ENCODE results near the gene DGKQ.
"Not testable (repeated sequence)": the region's sequence is repeated elsewhere in the genome, so short reads cannot be mapped to it uniquely, and the experiment has no call there.

The DGKQ gene

GRCh38 chr4:925171-925570, 48.2 kb downstream of the DGKQ start:
- no peak for DNase-seq (ENCODE audit: low read depth in 2 of 2)

GRCh38 chr4:924107-925096, 49.0 kb downstream of the DGKQ start:
- no peak for DNase-seq (ENCODE audit: low read depth in 2 of 2)

DNA sequence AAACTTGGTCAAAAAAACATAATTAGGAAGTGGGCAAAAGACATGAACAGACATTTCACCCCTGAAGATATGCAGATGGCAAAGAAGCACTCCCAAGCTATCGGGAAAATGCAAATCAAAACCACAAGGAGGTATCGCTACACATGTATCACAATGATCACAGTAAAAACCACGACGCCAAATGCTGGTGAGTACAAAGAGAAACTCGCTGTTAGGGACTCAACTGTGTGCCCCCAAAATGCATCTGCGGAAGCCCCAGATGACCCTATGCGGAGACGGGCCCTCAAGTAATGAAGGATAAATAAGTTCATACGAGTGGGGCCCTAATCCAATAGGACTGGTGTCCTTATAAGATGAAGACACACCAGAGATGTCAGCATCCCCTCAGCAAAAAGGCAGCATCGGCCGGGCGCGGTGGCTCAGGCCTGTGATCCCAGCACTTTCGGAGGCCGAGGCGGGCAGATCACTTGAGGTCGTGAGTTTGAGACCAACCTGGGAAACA, 51.5 kb downstream of the DGKQ start:
- no peak for DNase-seq (ENCODE audit: low read depth in 2 of 2)

- not testable (repeated sequence) for DNase-seq (ENCODE audit: low read depth in 2 of 2)
Measured at GRCh38 chr4:919004-919680, 54.2 kb downstream of the DGKQ start.

DNA sequence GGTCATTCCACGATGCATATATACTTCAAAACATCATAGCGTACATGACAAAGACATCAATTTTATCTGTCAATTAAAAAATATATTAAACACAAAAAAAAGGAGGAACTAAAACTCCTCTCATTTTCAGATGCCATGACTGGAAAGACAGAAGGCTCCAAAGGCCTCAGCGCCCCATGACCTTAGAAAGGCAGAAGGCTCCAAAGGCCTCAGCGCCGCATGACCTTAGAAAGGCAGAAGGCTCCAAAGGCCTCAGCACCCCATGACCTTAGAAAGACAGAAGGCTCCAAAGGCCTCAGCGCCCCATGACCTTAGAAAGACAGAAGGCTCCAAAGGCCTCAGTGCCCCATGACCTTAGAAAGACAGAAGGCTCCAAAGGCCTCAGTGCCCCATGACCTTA, 54.8 kb downstream of the DGKQ start:
- DNase-seq (ENCODE audit: low read depth in 2 of 2) = not testable (repeated sequence)

GRCh38 chr4:917992-918391, 55.4 kb downstream of the DGKQ start:
- DNase-seq (ENCODE audit: low read depth in 2 of 2) = no peak

GRCh38 chr4:917466-917865, 55.9 kb downstream of the DGKQ start:
- no peak for DNase-seq (ENCODE audit: low read depth in 2 of 2)

DNA sequence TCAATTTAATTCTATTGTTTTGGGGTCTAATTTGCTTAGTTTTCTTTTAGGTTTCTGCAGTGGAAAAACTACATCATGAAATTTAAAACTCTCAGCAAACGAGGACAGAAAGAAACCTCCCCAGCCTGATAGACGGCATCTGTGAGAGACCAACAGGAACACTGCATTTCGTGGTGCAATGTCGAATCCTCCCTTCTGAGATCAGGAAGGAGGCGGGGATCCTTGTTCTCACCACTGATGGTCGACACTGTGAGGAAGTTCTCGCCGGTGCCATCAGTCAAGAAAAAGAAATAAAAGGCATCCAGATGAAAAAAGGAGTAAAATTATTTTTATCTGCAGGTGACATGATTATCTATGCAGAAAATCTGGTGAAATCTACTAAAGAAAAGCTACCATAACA, 57.8 kb downstream of the DGKQ start:
- no peak for DNase-seq (ENCODE audit: low read depth in 2 of 2)

- DNase-seq (ENCODE audit: low read depth in 2 of 2) = no peak
Measured at GRCh38 chr4:915041-915474, 58.3 kb downstream of the DGKQ start.

- DNase-seq (ENCODE audit: low read depth in 2 of 2) = no peak
Measured at GRCh38 chr4:914531-914930, 58.8 kb downstream of the DGKQ start.

- DNase-seq (ENCODE audit: low read depth in 2 of 2) = no peak
Measured at GRCh38 chr4:913280-913618, 60.1 kb downstream of the DGKQ start.

DNA sequence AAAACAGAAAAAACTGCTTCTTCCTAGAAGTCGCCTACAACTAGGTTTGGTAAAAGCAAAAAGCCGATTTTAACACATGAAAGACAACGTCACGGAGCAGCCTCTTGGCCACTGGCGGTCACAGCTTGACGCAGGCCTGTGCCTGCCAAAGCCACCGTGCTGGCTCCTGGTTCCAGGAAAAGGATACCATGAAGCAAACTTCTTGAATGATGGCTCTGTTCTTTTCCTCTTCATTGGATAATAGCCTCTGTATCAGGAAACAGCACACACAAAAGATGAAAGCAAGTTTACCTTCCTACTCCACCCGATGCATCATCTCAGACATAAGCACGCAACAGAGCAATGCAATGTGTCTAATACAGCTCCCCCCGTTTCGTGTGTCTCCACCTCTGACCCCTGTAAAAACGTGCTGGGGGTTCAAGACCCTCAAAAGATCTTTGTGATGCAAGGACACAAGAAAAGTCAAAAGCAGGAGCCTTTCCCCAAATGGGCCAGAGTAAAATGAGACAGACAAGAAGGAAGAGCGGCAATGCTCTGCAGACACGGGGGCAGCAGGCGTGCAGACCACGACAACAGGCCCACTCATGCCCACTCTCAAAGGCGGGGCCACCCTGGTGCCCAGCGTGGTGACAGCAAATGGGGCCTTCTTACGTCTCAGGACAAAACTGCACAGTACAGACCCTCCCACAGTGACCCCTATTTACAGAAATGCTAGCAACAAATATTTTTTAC, 60.7 kb downstream of the DGKQ start:
- DNase-seq (ENCODE audit: low read depth in 2 of 2) = no peak

DNA sequence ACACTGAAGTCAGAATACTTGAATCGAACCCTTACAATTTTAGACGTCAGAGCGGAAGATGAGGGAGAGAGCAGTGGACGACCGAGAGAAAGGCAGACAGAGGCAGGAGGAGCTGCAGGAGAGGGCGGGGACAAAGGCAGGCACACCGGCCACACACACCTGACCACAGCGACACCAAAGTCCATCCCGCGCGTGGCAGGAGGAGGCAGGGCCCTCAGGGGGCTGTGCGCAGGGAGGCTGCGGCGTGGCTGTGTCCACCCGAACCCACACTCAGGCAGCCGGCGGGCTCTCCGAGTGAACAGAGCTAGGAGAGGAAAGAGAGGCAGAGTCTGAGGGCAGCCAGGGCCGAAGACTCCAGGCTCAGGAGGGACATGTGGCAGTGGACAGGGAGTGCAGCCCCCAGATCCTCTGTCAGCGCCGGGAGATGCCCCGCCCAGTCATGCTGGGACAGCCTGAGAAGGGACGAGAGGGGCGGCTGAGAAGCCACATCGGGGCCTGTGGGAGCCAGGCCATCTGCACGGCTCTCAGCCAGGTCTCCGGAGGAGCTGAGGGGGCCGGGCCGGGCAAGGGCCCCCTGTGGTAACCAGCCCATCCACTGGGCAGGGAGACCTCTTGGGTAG, 61.4 kb downstream of the DGKQ start:
- no peak for DNase-seq (ENCODE audit: low read depth in 2 of 2)

- DNase-seq (ENCODE audit: low read depth in 2 of 2) = no peak
Measured at GRCh38 chr4:911221-911751, 62.1 kb downstream of the DGKQ start.

GRCh38 chr4:910366-911091, 62.8 kb downstream of the DGKQ start:
- no peak for DNase-seq (ENCODE audit: low read depth in 2 of 2)

GRCh38 chr4:909821-910220, 63.5 kb downstream of the DGKQ start:
- no peak for DNase-seq (ENCODE audit: low read depth in 2 of 2)

DNA sequence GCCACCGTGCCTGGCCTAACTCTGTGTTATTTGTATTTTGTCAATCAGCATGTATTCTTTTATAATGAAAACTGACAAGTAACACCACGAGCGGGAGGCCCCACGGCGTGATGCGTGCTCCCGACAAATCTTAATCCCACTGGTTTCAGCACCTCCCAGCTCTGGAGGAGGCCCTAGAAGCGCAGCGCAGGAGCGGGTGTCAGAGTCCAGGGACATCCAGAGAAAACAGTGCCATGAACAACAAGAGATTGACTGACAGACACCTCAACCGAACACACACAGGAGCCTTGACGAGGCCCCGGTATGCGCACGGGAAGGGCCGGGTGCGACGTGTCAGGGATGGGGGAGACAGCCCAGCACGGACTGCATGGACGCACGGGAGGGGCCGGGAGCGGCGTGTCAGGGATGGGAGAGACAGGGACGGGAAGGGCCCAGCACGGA, 64.2 kb downstream of the DGKQ start:
- DNase-seq (ENCODE audit: low read depth in 2 of 2) = no peak
